Measurements from ENCODE around the gene HEPACAM2.

HEPACAM2 gene

DNA sequence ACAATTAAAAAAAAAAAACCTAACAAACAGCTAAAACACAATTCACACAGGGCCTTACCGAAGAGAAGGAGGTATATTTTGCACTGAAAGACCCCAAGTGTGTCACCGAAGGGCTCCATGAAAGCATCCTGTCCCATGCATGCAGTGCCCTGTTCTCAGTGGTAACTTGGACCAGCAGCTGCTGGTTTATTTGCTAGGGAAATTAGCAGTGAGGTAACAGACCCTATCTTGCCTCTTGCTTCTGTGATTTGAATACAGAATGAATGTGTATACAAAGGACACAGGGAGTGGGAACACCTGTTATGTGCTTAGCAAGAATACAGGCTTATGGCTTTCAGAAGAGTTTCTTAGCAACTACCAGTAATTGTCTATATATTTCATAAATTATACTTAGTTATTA, at the start of gene HEPACAM2:
TSS of gene HEPACAM2 (minus strand) at position 160 of the 400 bp plus-strand sequence.
- DNase-seq (ENCODE audit: low read depth, low spot score) = no peak

DNA sequence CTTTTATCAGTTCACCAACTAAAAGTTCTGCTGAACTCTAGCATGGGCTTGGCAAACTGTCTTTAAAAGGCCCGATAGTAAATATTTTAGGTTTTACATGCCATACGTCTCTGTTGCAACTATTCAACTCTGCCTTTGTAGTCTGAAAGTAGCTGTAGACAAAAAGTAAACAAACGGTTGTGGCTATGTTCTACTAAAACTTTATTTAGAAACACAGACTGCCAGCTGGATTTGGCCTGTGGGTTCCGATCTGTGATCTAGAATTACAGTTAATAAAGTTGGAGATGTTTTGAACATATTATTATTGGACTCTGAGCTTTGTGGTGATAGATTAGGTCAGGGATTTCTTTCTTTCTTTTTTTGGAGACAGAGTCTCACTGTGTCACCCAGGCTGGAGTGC, 39.0 kb upstream of the HEPACAM2 start:
- no peak for DNase-seq (ENCODE audit: low read depth, low spot score)

GRCh38 chr7:93262535-93262934, 36.3 kb upstream of the HEPACAM2 start:
- DNase-seq (ENCODE audit: low read depth, low spot score) = no peak

- DNase-seq (ENCODE audit: low read depth, low spot score) = peak; percentile 28
These were observed 32.4 kb upstream of the HEPACAM2 start for GRCh38 chr7:93258661-93259060.

DNA sequence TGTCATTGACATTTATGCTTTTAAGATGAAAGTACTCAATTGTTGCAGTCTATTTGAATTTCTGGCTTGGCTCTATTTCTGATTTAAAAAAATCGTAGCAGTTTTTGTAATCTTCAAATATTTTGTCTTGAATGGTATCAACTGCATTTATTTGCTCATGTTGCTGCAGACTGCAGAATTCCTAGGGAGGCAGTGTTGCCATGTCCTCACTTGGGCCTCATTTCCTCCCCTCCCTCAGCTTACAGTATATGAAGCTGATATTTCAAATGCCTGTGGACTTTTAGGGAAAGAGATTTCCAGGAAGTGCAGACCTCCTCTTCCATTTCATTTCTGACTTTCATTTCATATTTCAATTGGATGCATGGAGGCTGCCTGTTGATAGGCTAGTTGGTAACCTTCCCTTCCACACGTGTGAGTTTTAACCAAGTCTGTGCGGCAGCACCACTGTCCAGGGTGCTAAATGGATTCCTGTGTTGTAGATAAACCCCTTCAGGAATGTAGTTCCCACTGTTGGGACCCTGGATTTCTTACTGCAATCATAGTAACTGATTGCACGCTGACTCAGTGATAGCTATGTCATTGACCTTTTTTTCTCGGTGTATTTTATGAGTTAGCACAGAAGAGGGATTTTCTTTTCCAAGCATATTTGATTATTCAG, 23.4 kb upstream of the HEPACAM2 start:
- peak; percentile 69 for DNase-seq (ENCODE audit: low read depth, low spot score)

DNA sequence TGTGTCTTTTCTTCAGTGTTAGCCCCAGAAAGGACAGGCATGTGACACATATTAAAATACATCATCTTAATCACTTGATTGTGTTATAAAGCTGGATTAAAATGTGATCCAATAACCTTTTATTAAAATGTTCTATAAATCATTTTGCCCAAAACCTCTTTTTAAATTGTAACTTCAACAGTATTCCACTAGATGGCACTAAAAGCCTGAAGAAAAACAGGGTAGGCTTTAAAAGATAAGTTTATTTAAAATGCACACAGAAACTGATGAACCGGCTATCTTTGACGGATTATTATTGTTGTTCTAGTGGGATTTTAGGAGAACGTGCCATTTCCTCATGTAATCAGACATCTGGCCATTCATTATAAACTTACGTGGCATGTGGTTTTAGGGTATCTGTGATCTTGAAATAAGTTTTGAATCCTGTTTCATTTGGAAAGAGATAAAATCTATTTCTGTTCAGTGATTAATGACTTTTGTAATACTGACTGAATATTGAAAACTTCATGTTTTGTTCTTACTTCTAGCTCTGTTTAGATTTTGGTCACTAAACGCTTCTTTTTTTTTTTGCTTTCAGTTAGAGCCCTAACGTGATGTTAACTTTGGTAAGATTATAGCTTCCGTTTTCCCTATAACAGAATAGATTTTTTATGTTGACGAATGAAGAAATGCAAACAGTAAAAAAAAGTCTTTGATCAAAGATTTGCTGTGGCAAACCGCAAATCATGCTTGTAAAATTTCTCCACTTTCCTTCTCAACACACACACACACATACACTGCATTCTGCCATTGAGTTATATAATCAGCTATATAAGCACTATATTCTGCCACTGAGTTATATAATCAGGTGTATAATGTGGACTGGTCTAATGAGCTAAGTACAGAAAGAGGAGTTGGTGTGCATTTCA, 19.5 kb upstream of the HEPACAM2 start:
- DNase-seq (ENCODE audit: low read depth, low spot score) = peak; percentile 51

- DNase-seq (ENCODE audit: low read depth, low spot score) = no peak
These were observed 15.8 kb upstream of the HEPACAM2 start for GRCh38 chr7:93242106-93242505.

DNA sequence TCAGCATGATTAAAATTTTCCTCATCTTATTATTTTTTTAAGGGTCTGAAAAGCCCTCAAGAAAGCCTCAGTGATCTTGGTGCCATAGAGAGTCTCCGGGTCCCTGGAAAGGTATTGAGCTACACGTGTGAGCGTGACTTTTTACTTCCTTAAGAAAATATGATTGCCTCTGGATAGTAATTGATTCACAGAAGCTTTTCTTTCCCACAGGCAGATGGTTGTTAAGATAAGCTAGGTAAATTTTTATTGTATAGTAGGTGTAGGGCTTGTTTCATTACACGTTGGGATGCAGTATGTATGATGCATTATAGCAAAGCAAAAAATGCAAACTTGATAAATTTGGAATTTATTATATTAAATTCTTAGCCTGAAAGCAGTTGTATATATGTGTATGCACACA, 13.6 kb upstream of the HEPACAM2 start:
- no peak for DNase-seq (ENCODE audit: low read depth, low spot score)

GRCh38 chr7:93238748-93239147, 12.5 kb upstream of the HEPACAM2 start:
- DNase-seq (ENCODE audit: low read depth, low spot score) = no peak

DNA sequence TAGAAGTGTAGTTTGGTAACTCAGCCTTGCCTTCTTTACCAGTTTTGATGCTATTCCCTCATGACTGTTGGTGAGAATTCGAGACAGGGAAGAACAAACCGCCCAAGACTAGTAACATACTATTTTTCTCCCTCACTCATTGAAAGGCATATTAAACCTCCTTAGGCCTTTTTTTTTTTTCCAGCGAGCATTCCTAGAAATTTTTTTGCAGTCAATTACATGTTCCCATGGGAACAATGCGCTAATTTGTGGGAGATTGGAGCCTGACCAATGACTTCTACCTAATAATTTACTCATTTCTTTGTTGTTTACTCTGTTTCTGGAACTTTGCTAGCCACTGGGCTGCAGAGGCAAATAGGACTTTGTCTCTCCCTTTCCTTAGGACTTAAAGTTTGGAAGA, 11.9 kb upstream of the HEPACAM2 start:
- DNase-seq (ENCODE audit: low read depth, low spot score) = no peak

GRCh38 chr7:93235541-93235940, 9.3 kb upstream of the HEPACAM2 start:
- DNase-seq (ENCODE audit: low read depth, low spot score) = no peak

DNA sequence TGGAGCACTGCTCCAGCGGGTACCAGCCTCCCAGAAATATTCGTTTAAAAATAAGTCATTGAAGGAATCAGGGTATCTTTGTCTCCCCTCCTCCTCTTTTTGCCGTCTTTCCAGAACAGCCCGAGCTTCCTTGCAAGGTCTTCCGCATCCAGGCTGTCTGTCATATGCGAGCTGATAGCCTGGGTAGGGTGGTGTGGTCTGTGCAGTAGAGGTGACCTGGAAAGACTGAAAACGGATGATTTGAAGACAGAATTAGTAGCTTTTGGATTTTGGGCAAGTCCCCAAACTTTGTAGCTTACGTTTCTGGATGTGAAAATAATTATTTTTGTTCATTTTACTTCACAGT, 6.4 kb upstream of the HEPACAM2 start:
- DNase-seq (ENCODE audit: low read depth, low spot score) = no peak

GRCh38 chr7:93231799-93232672, 5.8 kb upstream of the HEPACAM2 start, which contains the start of gene VPS50:
Gene VPS50 (plus strand): TSS chr7:93232366. CDS start chr7:93232468, 102 bp downstream.
- DNase-seq (ENCODE audit: low read depth, low spot score) = peak; percentile 98

DNA sequence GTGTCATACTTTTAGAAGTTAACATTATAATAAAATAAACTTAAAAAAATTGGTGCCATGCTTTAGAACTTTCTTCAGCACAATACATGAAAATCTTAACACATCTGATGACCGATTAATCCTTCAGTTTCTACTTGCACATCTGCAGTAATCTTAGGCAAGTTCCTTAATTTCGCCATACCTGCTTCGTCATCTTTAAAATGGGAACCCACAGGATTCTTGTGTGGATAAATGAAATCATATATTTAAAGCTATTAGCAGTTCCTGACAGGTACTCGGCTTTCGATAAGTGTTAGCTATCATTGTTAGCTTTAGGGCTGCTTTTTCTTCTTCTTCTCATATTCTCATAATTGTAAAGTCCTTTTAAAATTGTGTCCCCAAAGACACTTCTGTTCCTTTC, 5.0 kb upstream of the HEPACAM2 start:
- DNase-seq (ENCODE audit: low read depth, low spot score) = no peak

DNA sequence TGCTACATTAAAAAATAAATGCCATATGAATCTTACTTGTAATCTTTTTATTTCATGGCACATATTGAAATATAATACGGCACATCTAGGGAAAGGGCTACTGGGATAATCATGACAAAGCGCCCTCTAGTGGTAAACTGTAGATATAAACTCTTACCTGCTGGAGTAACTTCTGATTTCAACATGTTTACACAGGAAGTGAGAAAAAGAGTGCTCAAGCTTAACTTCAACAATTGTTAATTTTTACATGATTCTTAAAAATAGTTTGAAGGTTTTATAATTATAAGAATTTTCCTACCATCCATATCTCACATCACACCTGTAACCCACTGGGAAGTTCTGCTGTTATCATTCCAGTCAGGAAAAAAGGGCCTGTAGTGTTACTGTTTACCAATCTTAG, 2.0 kb upstream of the HEPACAM2 start:
- DNase-seq (ENCODE audit: low read depth, low spot score) = peak; percentile 64

DNA sequence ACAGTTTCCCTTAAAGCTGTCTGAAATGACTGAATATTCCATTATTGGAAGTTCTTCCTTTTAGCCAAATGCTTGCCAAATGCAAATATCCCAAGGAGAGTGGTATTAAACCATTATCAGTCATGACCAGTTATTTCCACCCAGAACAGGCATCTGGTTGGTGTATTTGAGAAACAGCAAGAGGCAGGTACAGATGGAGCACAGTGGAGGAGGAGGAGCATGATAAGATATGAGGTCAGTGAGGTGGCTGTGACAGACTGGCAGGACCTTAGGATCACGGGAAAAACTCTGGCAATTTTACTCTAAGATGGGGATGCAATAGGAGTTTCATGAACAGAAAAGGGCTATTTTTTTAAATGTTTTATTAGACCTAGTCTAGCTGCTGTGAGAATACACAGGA, 6.4 kb downstream of the HEPACAM2 start:
- DNase-seq (ENCODE audit: low read depth, low spot score) = no peak

- DNase-seq (ENCODE audit: low read depth, low spot score) = no peak
These were observed 7.1 kb downstream of the HEPACAM2 start for GRCh38 chr7:93218997-93219827.

- no peak for DNase-seq (ENCODE audit: low read depth, low spot score)
These were observed 13.4 kb downstream of the HEPACAM2 start for GRCh38 chr7:93212881-93213280.

DNA sequence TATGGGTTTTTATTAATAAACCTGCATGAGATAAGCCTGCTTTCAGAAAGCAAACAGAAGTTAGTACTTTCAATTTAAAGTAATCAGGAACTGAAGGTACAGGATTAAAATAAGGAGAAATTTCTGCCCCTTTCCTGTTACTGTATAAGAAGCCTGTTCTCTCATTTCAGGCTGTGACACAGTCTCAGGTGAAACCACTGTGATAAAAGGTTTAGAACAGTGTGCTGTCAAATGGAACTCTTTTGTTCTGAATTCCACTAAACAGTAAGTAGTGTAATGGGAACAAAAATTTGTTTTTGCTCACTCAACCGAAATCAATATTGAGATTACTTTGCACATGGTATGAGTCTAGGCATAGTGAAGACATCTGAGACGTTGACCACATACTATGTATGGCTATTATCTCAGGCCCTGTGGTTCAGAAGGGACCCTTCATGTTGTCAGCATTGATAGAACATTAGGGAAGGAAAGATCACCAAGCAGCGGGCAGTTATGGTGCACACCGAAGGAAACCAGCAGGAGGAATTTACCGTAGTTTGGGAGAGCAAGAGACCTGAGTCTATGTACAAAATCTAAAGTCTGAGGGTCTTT, 14.9 kb downstream of the HEPACAM2 start:
- no peak for DNase-seq (ENCODE audit: low read depth, low spot score)

DNA sequence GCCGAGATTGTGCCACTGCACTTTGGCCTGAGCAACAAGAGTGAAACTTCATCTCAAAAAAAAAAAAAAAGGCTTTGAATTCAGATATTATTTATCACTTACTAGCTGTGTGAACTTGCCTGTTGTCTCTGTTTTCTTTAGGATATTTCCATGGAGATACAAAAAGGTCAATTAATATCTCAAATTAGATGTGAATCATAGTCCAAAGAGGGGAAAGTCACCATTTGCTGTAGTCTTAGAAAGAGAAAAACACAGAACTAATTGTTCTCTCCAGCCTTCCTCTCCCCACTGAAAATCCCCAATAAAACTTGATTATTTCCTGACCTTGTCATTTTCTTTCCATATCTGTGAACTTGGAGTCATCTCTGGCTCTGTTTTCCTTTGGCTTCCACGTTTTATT, 21.2 kb downstream of the HEPACAM2 start:
- no peak for DNase-seq (ENCODE audit: low read depth, low spot score)

- no peak for DNase-seq (ENCODE audit: low read depth, low spot score)
These were observed 22.8 kb downstream of the HEPACAM2 start for GRCh38 chr7:93203496-93203895.
